ENCODE measurements around the gene CACNA1I.

The CACNA1I gene

GRCh38 chr22:39638958-39639357 lies 68.4 kb downstream of the CACNA1I start:
- Mint-ChIP-seq H3K36me3 (no peaks in the 10 kb centered on the region), H3K9me3 (peaks cover 3% of the 10 kb centered on the region), H3K27ac (no peak overlapping the region), H3K27me3 (peaks cover 46% of the 10 kb centered on the region), H3K4me3 (no peak overlapping the region), H3K4me1 (no peaks in the 10 kb centered on the region)
- CTCF ChIA-PET = no interaction called here
- DNase-seq = no peak

- peaks cover 3% of the 10 kb centered on the region for H3K9me3 Mint-ChIP-seq
- peaks cover 43% of the 10 kb centered on the region for H3K27me3 Mint-ChIP-seq
Observed at GRCh38 chr22:39641660-39642310, 71.2 kb downstream of the CACNA1I start.

GRCh38 chr22:39643311-39644083 lies 72.9 kb downstream of the CACNA1I start:
- no peak for DNase-seq
- Mint-ChIP-seq H3K27ac (no peak overlapping the region), H3K4me3 (no peak overlapping the region), H3K27me3 (peaks cover 43% of the 10 kb centered on the region), H3K4me1 (no peaks in the 10 kb centered on the region), H3K36me3 (no peaks in the 10 kb centered on the region), H3K9me3 (peaks cover 3% of the 10 kb centered on the region)
- CTCF ChIA-PET = no interaction called here

More at GRCh38 chr22:39641660-39642310, 71.2 kb downstream of the CACNA1I start:
- CTCF ChIA-PET = no interaction called here
- Mint-ChIP-seq H3K36me3 (no peaks in the 10 kb centered on the region), H3K4me1 (no peaks in the 10 kb centered on the region), H3K27ac (no peak overlapping the region), H3K4me3 (no peak overlapping the region)
- DNase-seq = no peak

GRCh38 chr22:39645532-39645931 lies 75.0 kb downstream of the CACNA1I start:
- CTCF ChIA-PET = interaction anchor here (0.9 kb wide), 1 partner anchor 379 kb away, joined by 3 read pairs; no protein-coding TSS in a partner anchor
- Mint-ChIP-seq H3K9me3 (no peaks in the 10 kb centered on the region), H3K4me1 (no peaks in the 10 kb centered on the region), H3K4me3 (no peak overlapping the region), H3K27ac (no peak overlapping the region), H3K27me3 (peaks cover 39% of the 10 kb centered on the region), H3K36me3 (no peaks in the 10 kb centered on the region)
- DNase-seq = no peak

GRCh38 chr22:39646398-39647063 lies 76.0 kb downstream of the CACNA1I start:
- H3K4me3 Mint-ChIP-seq = no peak overlapping the region
- no peak overlapping the region for H3K27ac Mint-ChIP-seq
- no peaks in the 10 kb centered on the region for H3K4me1 Mint-ChIP-seq
- CTCF ChIA-PET = no interaction called here
- no peak for DNase-seq
- H3K27me3 Mint-ChIP-seq = peaks cover 30% of the 10 kb centered on the region
- H3K9me3 Mint-ChIP-seq = no peaks in the 10 kb centered on the region
- no peaks in the 10 kb centered on the region for H3K36me3 Mint-ChIP-seq

- no peak for DNase-seq
- no peak overlapping the region for H3K4me3 Mint-ChIP-seq
- CTCF ChIA-PET = no interaction called here
- H3K27ac Mint-ChIP-seq = no peak overlapping the region
- no peaks in the 10 kb centered on the region for H3K9me3 Mint-ChIP-seq
- no peaks in the 10 kb centered on the region for H3K36me3 Mint-ChIP-seq
- H3K4me1 Mint-ChIP-seq = no peaks in the 10 kb centered on the region
- H3K27me3 Mint-ChIP-seq = peaks cover 15% of the 10 kb centered on the region
Observed at GRCh38 chr22:39647836-39648629, 77.5 kb downstream of the CACNA1I start.

- Mint-ChIP-seq H3K27ac (no peak overlapping the region), H3K4me3 (no peak overlapping the region), H3K4me1 (no peaks in the 10 kb centered on the region), H3K36me3 (no peaks in the 10 kb centered on the region), H3K27me3 (peaks cover 9% of the 10 kb centered on the region), H3K9me3 (no peaks in the 10 kb centered on the region)
- DNase-seq = no peak
- CTCF ChIA-PET = no interaction called here
Observed at GRCh38 chr22:39648630-39648950, 78.0 kb downstream of the CACNA1I start.

- CTCF ChIA-PET = interaction anchor here (0.6 kb wide), 1 partner anchor 383 kb away, joined by 3 read pairs; no protein-coding TSS in a partner anchor
- H3K27ac Mint-ChIP-seq = no peak overlapping the region
- peaks cover 4% of the 10 kb centered on the region for H3K27me3 Mint-ChIP-seq
- H3K36me3 Mint-ChIP-seq = no peaks in the 10 kb centered on the region
- H3K4me1 Mint-ChIP-seq = no peaks in the 10 kb centered on the region
- no peak overlapping the region for H3K4me3 Mint-ChIP-seq
- H3K9me3 Mint-ChIP-seq = no peaks in the 10 kb centered on the region
- DNase-seq = no peak
Observed at GRCh38 chr22:39649500-39650089, 79.0 kb downstream of the CACNA1I start.

- no peak for DNase-seq
- H3K36me3 Mint-ChIP-seq = no peaks in the 10 kb centered on the region
- no peaks in the 10 kb centered on the region for H3K9me3 Mint-ChIP-seq
- H3K27ac Mint-ChIP-seq = no peak overlapping the region
- H3K4me1 Mint-ChIP-seq = no peaks in the 10 kb centered on the region
- H3K27me3 Mint-ChIP-seq = peaks cover 9% of the 10 kb centered on the region
- no peak overlapping the region for H3K4me3 Mint-ChIP-seq
- CTCF ChIA-PET = no interaction called here
Observed at GRCh38 chr22:39651053-39651996, 80.8 kb downstream of the CACNA1I start.

GRCh38 chr22:39652990-39653786 lies 82.6 kb downstream of the CACNA1I start:
- DNase-seq = no peak
- Mint-ChIP-seq H3K27me3 (peaks cover 19% of the 10 kb centered on the region), H3K4me3 (no peak overlapping the region), H3K9me3 (no peaks in the 10 kb centered on the region), H3K36me3 (no peaks in the 10 kb centered on the region), H3K27ac (no peak overlapping the region), H3K4me1 (peaks cover 16% of the 10 kb centered on the region)
- CTCF ChIA-PET = interaction anchor here (1.4 kb wide), 1 partner anchor 119 kb away, joined by 4 read pairs; no protein-coding TSS in a partner anchor

GRCh38 chr22:39653787-39654077 lies 83.2 kb downstream of the CACNA1I start:
- H3K36me3 Mint-ChIP-seq = peaks cover under 1% of the 10 kb centered on the region
- DNase-seq = no peak
- no peak overlapping the region for H3K27ac Mint-ChIP-seq
- peaks cover 19% of the 10 kb centered on the region for H3K27me3 Mint-ChIP-seq
- CTCF ChIA-PET = interaction anchor here (1.4 kb wide), 1 partner anchor 119 kb away, joined by 4 read pairs; no protein-coding TSS in a partner anchor
- H3K4me3 Mint-ChIP-seq = no peak overlapping the region
- peaks cover 22% of the 10 kb centered on the region for H3K4me1 Mint-ChIP-seq
- no peaks in the 10 kb centered on the region for H3K9me3 Mint-ChIP-seq

GRCh38 chr22:39654131-39654926 lies 83.8 kb downstream of the CACNA1I start:
- H3K27me3 Mint-ChIP-seq = peaks cover 19% of the 10 kb centered on the region
- CTCF ChIA-PET = interaction anchor here (1.4 kb wide), 1 partner anchor 120 kb away, joined by 4 read pairs; no protein-coding TSS in a partner anchor
- H3K4me1 Mint-ChIP-seq = peaks cover 28% of the 10 kb centered on the region
- peaks cover 2% of the 10 kb centered on the region for H3K36me3 Mint-ChIP-seq
- H3K27ac Mint-ChIP-seq = no peak overlapping the region
- DNase-seq = no peak
- no peaks in the 10 kb centered on the region for H3K9me3 Mint-ChIP-seq
- H3K4me3 Mint-ChIP-seq = no peak overlapping the region

Data from activated naive CD4-positive, alpha-beta T cell treated with anti-CD3 and anti-CD28 coated beads, Interleukin-2, amount 10 ng/mL, durations not matched to agents 7 days and 5 days (primary cell).